Kidney tubule cell (primary cell): ENCODE data around the gene IPO9.
"Not testable (repeated sequence)": the region's sequence is repeated elsewhere in the genome, so short reads cannot be mapped to it uniquely, and the experiment has no call there.

Experiments used
- DNase-seq: peaks from one replicate; pipeline ENCODE4 v3.0.0-alpha.2; 2018; ENCODE audit warnings: low spot score

Gene IPO9

DNA sequence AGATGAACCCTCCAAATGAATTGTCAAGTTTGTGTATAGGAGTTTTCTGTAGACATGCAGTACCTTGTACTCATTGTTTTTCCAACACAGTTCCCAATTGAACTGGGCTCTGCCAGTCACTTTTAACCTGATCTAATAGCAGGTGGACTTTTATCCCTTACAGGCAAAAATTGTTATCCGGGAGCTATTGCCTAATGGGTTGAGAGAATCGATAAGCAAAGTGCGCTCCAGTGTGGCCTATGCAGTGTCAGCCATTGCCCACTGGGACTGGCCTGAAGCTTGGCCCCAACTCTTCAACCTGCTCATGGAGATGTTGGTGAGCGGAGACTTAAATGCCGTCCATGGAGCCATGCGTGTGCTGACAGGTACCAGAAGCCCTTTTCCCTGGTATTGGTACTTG lies 19.3 kb downstream of the IPO9 start:
- no peak for DNase-seq

DNA sequence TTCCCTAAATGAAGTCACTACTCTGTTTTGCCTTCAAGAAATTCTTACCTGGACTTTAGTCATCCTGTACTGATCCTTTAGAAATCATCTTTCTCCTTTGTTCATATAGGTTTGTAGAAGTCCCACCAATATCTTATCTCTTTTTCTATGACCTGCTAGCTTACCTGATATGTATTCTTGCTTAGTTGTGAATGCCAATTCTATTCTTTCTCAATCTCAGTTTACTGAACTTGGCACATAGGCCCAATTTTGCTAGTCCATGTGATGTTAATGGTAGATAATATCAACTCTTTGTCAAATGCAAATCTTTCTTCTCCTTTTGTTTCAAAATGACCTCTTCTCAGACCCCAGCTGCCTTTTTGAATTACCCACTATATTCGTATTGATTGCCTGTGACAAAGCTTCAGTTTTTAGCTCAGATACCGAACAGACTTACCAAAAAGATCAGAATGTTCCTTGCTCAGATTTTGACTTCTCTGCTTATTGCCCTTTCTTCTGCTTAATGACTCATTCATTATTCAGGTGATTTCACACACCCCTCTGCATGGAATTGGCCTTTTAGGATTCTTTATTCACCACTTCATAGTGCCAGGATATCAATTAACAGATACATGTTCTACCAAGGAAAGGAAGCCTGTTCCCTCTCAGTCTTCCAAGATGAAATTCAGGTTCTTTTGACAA lies 20.6 kb downstream of the IPO9 start:
- DNase-seq, result no peak

DNA sequence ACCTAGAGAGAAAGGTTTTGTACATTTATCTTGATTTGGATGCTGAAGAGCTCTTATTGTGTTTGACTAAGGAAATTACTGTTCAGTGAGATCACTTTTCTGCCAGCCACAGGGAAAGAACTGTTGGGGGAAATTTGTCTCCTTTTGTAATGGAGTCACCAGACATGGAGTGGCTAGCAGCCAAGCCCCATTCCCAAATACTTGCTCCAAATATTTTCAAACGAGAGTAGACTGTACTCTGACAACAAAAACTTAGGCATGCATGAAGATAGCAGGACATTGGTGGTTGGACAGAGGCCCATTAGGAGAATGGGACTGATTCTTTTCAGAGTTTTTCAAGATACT lies 21.1 kb downstream of the IPO9 start:
- peak; percentile 88 for DNase-seq

DNA sequence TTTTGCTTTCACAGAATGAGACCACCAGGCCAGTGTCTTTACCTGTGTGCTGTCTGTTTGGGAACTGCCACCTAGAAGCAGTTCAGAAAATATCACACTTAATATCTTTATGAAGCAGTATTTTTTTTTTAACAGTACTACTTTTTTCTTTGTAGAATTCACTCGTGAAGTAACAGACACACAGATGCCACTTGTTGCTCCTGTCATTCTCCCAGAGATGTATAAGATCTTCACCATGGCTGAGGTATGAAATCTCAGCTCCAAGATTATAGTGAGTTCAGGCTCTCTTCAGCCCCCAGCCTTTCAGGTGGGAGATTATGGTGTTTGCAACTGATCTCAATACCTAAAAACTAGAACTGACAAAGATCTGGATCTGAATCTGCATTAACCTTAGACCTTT lies 23.0 kb downstream of the IPO9 start:
- no peak for DNase-seq

DNA sequence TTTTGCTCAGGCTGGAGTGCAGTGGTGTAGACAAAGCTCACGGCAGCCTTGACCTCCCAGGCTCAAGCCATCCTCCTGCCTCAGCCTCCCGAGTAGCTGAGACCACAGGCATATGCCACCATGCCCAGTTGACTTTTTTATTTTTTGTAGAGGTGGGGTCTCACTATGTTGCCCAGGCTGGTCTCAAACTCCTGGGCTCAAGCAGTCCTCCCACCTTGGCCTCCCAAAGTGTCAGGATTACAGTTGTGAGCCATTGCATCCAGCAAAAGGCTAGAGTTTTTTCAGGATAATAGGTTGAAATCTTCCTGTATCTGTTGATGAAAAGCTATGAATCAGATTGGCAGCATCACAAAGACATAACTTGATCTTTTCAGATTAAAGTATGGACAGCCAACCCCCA lies 27.8 kb downstream of the IPO9 start:
- DNase-seq, result not testable (repeated sequence)

DNA sequence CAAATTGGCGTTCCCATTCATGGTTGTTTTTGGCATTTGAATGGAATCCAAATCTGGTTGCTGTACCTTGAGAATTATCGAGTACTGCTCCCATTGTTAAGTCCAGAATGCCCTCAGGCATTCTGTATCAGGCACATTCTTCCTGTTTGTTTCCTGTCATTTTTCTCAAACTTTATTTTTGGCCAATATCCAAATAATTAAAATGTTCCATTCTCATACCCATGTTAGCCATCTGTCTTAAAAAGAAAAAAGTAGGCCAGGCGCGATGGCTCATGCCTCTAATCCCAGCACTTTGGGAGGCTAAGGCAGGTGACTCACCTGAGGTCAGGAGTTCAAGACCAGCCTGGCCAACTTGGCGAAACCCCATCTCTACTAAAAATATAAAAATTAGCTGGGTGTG lies 30.5 kb downstream of the IPO9 start:
- DNase-seq, result no peak

DNA sequence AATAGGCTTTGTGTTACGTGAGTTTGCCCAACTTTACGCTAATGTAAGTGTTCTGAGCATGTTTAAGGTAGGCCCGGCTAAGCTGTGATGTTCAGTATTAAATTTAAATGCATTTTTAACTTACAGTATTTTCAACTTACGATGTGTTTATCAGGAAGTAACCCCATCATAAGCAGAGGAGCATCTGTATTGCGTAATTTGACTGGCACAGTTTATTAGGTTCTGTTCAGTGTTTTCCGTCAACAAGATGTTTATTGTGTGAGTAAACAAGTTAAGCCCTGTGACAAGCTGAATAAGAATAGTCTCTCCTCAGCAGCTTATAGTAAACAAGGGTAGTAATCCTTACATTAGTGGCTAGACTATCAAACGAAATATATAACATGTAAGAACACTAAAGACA lies 32.5 kb downstream of the IPO9 start:
- no peak for DNase-seq

DNA sequence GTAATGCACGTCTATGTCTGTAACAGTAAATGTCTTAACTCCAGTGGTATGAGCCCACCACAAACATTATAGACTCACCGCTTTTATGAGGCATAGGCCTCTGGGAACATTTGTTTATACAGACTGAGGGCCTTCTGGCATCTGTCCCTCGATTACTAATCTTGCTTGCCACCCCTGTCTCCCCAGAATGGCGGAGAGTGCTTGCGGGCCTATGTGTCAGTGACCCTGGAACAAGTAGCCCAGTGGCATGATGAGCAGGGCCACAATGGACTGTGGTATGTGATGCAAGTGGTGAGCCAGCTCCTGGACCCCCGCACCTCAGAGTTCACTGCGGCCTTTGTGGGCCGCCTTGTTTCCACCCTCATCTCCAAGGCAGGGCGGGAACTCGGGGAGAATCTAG lies 41.4 kb downstream of the IPO9 start:
- no peak for DNase-seq

DNA sequence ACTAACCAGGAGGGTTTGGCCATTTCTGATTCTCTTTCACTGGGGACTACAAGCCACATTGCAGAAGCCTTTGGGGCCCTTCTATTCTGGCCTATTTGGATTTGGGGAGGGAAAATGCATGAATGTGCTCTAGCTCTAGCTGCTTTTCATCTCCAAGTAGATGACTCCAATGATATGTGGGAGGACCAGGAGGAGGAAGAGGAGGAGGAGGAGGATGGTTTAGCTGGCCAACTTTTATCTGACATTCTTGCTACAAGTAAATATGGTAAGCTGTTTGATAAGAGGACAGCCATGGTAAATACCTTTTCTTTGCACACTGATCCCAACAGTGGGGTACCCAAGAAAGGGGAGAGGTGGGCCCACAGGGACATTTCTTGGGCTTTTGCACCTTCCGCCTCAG lies 45.7 kb downstream of the IPO9 start:
- no peak for DNase-seq

DNA sequence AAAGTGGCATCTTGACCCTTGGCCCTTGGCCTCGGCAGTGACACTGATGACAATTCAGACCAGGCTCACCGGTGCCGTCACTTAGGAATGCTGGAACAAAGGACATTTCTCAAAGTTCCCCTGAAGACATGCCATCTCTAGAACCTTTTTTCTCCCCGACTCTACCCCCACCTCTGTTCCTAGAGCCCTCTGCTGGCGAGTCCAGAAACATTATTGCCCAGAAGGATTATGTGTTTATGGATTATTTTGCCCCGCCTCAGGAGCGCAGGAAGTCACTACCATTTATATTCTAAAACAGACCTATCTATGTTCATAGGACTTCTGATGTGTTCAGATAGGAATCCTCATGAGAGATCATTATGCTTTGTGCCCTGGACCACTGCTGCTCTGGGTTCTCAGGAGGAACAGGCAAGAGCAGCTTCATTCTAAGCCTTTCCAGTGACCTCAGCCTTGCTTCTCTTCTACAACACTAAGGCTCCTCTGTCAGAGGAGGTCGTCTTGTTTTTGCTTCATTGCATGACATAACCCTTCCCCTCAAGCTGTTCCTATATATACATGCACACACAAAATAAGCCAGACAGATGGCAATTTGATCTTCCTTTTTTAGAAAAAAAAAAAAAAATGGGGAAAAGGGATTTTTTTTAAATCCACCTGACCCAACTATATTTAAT lies 47.3 kb downstream of the IPO9 start:
- DNase-seq, result no peak

DNA sequence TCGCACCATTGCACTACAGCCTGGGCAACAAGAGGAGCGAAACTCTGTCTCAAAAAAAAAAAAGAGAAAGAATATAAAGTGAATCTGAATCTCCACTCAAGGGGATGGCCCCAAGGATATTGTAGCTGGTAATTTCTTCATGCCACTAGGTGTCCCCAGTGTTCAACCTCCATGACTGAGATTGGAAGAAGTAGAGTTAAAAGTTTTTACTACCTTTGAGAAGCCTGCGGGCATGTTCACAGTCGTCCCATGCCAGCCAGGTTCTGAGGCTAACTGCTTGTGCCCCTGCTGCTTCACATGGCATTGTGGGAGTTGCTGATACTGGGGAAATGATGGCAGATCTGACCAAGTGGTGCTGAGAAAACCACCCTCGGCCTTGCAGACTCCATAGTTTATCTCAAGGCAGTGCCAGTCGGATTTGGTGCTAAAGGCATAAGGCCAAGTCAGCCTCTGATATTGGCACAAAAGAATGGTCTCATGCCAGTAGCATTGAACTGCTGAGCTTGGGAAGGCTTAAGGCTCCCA lies 49.0 kb downstream of the IPO9 start:
- DNase-seq, result peak; percentile 63

DNA sequence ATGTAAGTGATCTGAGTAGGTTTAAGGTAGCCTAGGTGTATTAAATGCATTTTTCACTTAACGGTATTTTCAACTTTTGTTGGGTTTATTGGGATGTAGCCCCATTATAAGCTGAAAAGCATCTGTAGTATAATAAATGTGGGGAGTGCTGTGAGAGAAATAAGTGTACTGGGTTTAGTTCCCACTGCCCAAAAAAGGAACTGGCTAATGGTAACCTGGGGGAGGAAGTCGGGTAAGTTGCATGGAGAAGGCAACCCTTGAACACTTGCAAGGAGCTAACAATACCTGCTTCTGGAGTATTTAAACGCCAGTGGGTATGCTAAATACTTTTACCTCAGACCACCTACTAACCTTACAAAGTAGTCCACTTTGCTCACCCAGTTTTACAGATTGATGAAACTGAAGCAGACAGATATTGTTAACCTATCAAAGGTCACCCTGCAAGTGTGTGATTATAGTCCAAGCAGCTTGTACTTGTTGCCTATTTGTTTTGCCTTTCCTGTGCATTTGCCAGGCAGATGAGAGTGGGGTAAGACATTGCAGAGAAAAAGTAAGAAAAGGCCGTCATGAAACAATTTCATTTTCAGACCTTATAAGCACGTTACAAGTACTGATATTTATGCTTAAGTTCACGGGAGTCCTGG lies 52.1 kb downstream of the IPO9 start:
- DNase-seq, result no peak

DNA sequence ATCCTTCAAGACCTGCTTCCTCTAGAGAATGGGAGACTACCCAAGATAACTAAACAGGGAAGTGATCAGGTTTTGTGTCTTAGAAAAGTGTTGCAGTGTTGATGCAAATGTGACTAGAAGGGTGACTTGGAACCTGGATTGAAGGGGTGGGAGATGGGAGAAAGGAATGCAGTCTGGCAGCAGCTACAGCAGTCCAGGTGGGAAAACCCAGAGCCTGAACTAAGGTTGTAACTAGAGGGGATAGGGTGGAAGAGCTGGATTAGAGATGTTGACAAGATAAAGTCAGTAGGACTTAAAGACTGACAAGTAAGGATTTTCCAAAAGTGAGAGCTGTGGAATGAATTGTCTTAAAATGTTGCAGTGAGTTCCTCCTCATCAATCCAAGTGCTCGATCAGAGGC lies 52.7 kb downstream of the IPO9 start:
- DNase-seq, result no peak

DNA sequence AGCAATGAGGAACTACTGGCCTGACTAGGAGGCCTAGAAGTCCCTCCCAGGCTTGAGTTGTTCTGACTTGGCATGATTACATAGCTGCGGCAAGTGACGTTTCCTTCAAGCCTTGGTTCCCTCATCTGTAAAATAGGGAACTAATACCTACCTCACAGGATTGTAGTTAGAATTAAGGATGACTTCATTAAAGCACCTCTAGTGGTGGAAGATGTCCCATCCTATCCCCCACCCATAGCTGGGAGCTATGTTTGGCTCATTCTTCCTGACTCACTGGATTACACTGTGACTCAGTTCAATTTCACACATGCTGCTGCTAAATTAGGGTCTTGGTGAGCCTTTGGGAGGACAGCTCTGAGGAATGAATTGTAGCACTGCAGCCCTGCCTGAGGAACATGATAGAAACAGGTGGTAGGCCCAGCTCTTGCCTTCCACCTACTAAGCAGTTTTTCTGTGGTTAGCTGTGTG lies 53.7 kb downstream of the IPO9 start:
- peak; percentile 78 for DNase-seq

DNA sequence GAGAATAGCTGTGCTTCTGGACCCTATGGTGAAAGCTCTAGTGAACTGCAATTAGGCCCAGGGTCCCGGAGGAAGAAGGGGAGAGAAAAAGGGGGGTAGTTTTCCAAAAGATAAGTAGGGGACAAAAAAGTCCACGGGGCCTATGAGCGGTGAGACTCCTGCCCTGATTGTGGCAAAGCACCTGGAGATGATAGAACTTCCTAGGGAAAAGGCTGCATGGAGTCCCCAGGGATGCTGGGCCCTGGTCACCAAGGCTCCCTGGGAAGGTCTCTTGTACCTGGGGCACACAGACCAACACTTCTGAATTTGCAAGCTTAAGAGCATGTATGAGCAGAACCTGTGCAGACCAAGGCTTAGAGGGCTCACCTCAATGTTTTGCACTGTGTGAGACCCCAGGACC lies 54.3 kb downstream of the IPO9 start:
- no peak for DNase-seq

DNA sequence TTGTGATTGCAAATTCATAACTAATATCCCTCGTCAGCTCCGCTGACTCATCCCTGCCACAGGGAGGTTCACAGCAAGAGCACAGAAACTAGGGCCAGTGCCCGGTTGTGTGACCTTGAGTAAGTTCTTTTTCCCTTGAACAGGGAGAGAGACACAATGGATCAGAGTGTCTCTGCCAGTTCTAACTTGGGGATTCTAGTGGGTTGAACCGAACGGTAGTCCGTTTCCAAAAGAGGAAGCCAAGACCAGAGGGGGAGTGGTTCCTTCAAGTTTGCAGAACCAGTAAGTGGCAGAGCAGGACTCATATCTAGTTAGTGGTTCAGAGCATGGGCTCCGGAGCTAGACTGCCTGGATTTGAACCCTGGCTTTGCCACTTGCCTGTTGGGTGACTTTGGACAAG lies 54.8 kb downstream of the IPO9 start:
- DNase-seq, result peak; percentile 35

DNA sequence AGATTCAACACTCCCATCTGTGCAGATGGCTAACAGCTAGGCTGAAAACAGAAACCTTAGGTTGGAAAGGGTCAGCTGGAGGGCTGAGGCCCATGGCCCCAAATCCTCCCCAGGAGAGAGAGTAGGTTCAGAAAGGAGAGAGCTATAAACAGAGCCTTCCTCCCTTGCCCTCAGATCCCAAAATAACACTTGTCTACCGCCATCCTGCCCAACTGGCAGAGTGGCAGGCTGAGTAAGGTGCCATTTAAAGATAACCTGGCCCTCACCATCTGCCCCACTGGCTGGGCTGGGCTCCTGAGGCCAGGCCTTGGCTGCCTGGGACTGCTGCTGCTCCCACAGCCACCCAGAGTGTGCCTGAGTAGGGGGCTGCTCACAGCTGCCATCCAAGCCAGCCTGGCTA lies 55.5 kb downstream of the IPO9 start:
- DNase-seq, result no peak

DNA sequence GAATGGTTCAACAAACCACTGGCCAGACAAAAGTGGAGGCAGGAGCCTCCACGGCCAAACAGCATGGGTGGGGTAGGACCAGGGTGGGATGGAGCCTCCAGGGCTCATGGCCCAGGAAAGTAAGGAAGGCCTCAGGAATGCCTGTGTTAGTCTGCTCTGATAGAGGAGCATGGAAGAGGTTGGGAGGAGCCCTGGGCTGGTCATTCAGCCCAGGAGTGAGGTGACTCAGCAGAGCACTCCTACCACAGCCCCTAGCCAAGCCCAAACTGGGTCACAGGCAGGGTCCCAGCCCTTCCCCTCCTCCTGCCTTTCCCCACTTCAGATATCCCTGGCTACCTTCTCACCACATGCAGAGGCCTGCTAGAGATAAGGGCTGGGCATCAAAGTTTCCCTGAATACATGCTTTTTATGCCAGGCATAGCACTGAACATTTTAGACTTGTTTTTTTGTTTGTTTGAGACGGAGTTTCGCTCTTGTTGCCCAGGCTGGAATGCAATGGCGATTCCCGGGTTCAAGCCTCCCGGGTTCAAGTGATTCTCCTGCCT lies 56.6 kb downstream of the IPO9 start:
- DNase-seq, result peak; percentile 64

DNA sequence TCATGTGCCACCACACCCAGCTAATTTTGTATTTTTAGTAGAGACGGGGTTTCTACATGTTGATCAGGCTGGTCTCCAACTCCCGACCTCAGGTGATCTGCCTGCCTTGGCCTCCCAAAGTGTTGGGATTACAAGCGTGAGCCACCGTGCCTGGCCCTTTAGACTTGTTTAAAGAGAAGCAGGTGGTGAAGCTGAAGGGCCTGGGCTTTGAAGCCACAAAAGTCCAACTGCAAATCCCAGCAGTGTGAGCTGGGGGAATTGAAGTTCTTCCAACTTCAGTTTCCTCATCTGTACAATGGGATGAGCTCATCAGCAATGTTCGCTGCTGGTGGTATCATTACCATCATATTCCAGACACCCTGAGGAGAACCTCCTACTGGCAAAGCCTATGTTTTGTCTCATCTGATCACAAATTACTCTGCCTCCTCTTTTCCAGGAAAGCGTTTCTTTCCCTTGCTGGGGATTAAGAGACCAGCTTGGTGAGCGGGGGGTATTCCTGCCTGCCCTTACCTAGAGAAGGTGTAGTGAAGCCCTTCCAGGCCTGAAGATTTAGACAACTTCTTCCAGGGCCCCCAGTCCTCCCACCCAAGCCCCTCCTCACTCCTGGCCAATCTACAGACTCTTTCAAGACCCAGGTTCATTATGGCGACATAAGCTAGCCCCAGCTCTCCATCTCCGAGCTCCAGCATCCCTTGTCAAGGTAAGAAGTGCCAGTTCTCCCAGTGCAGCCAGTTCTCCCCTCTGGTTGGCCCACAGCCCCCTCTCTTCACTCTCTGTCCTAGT lies 57.3 kb downstream of the IPO9 start:
- DNase-seq, result no peak

DNA sequence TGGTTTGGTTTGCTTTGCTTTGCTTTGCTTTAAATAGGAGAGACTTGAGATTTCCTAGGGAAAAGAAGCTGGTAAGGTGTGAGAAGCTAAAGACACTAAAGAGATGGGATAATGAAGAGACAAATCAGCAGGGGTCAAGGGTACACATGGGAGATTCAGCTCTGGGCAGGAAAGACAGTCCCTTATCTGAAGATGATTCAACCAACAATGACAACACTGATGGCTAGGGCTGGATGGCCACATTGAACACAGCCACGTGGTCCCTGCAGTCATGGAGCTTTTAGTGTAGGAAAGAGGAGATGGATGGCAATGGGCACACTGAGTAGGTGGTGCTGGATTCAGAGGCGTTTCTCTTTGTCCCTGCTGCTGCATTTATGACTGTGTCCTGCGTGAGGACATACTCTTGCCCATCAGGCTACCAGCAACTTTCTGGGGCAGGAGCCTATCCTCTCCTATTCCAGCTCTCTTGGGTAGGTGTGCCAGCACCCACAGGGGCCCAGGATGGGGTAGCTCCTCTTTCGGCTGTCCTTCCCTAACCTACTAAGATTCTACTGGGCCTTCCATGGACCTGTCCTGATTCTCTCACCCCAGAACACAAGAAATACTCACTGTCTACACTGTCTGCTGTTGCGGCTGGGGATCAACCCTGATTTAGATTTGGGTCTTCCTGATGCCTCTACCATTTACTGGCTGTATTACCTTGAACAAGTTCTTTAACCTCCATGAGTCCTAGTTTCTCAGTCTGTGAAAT lies 58.3 kb downstream of the IPO9 start:
- no peak for DNase-seq

DNA sequence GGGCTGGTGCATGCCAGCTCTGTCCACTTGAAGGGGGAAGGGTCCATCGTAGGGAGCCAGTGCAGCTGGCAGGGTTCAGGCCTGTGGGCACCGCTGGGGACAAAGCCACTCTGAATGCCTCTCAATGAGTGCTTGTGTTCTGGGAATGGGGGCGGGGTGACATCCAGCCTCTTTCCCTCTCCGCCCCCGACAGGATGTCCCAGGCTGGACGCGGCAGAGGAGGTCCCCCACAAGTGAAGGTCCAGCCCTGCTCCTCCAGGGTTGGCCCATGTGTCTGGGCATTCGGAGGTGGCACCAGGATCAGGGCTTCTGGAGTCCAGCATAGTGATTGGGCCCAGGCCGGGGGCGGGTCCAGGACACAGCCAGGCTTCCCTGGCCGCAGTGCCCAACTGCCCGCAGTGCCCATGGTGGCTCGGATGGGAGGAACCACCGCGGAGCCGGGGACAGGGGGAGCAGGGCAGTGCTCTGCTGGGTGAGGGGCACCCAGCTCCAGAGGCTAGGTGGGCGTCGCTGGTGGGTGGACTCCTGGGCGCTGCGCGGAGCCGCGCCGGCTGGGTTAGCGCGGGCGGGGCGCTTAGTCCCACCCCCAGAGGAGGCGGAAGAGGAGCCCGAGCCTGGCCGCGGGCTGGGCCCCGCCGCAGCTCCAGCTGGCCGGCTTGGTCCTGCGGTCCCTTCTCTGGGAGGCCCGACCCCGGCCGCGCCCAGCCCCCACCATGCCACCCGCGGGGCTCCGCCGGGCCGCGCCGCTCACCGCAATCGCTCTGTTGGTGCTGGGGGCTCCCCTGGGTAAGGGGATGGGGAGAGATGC lies 59.5 kb downstream of the IPO9 start, which contains the start of gene SHISA4:
Gene SHISA4, plus strand, starts transcription at position 617 of the 808 bp plus-strand sequence. Its CDS starts 97 bp downstream, at position 714.
- peak; percentile 82 for DNase-seq
